ENCODE measurements around the gene MTA1.

The MTA1 gene

GRCh38 chr14:105494606-105494929 lies 74.9 kb downstream of the MTA1 start:
- no peak for DNase-seq (ENCODE audit: low spot score)
- TF ChIP-seq, protein P1, sequence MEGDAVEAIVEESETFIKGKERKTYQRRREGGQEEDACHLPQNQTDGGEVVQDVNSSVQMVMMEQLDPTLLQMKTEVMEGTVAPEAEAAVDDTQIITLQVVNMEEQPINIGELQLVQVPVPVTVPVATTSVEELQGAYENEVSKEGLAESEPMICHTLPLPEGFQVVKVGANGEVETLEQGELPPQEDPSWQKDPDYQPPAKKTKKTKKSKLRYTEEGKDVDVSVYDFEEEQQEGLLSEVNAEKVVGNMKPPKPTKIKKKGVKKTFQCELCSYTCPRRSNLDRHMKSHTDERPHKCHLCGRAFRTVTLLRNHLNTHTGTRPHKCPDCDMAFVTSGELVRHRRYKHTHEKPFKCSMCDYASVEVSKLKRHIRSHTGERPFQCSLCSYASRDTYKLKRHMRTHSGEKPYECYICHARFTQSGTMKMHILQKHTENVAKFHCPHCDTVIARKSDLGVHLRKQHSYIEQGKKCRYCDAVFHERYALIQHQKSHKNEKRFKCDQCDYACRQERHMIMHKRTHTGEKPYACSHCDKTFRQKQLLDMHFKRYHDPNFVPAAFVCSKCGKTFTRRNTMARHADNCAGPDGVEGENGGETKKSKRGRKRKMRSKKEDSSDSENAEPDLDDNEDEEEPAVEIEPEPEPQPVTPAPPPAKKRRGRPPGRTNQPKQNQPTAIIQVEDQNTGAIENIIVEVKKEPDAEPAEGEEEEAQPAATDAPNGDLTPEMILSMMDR (IDR thresholded peaks at IDR 0.05; ENCODE audit: borderline replicate concordance, control extremely low read depth, extremely low read depth, insufficient read depth, missing control alignments), result no peak
- in situ Hi-C loops (cut with MboI; ENCODE audit: low sequenced_read_pairs, unreplicated experiment), result no loop called here

DNA sequence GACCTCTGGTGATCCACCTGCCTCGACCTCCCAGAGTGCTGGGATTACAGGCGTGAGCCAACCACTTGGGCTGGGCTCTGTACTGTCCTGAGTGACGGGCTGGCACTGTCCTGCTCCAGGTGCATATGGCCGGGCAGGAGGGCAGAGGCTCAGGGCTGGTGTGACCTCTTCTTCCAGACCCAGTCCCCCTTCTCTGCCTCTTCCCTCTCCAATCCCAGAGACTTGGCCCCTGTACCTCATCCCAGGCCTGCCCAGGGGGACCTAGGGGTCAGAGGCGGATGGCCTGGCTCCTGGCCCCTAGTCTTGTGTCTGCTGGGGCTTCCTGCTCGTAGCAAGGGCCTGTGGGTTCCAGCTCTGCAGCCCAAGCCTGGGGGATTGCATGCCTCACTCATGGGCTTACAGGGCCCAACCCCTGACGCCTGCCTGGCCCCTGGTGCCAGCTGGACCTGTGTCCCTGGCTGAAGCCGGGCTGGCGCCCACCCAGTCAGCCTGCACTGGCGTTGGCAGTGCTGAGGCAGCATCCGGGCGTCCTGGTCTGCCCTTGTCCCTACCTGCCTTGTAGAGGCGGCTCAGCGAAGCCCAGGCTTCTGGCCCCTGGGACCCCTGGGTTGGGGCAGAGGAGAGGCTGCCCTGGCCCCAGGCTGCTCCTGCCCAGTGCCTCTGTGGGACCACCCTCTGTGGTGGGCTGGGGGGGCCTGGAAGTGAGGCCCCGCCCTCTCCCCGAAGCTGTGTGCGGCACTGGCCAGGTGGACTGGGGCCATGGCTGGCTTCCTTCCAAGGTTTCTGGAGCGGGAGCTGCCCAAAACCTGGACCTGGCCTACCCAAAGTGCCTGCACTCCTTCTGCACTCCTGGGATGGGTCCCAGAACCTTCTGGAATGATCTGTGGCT lies 75.7 kb downstream of the MTA1 start:
- TF ChIP-seq, protein P1 (IDR thresholded peaks at IDR 0.05; ENCODE audit: borderline replicate concordance, control extremely low read depth, extremely low read depth, insufficient read depth, missing control alignments), result no peak
- in situ Hi-C loops (cut with MboI; ENCODE audit: low sequenced_read_pairs, unreplicated experiment), result no loop called here
- DNase-seq (ENCODE audit: low spot score), result no peak

GRCh38 chr14:105495990-105496830 lies 76.6 kb downstream of the MTA1 start:
- TF ChIP-seq, protein P1 (IDR thresholded peaks at IDR 0.05; ENCODE audit: borderline replicate concordance, control extremely low read depth, extremely low read depth, insufficient read depth, missing control alignments), result no peak
- in situ Hi-C loops (cut with MboI; ENCODE audit: low sequenced_read_pairs, unreplicated experiment), result no loop called here

GRCh38 chr14:105496831-105497591 lies 77.4 kb downstream of the MTA1 start:
- no peak for DNase-seq (ENCODE audit: low spot score)
- TF ChIP-seq, protein P1 (IDR thresholded peaks at IDR 0.05; ENCODE audit: borderline replicate concordance, control extremely low read depth, extremely low read depth, insufficient read depth, missing control alignments), result no peak
- in situ Hi-C loops (cut with MboI; ENCODE audit: low sequenced_read_pairs, unreplicated experiment), result no loop called here

More at GRCh38 chr14:105495990-105496830, 76.6 kb downstream of the MTA1 start:
- no peak for DNase-seq (ENCODE audit: low spot score)

DNA sequence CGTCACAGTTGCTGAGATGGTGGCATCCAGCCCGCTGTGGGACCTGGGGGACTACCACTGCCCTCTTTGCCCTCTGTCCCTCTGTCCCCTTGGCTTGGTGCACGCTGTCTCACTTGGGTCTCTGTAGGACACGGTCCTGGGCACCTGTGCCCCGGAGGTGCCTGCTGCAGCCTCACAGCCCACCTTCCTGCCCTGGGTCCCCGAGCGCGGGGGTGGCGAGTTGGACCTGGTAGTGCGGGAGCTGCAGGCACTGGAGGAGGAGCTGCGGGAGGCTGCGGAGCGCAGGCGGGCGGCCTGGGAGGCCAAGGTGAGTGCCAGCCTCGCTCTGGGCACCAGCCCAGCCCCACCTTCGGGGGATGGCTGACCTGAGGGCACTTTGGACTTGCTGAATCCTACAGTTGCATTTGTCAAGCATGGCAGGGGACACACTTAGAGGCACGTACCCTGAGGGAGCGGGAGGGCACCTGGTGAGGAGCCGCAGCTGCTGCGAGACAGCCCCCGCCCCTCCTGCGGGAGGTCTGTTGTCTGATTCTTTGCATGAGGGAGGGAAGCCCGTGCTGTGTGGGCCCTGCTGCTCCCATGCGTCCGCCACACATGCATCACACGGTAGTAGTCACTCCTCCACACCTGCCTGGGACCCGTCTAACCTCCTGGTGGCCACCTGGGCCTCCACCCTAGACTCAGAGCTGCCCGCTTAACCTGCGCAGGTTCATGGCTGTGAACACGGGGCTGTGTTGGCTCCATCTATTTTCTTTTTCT lies 78.2 kb downstream of the MTA1 start:
- in situ Hi-C loops (cut with MboI; ENCODE audit: low sequenced_read_pairs, unreplicated experiment), result no loop called here
- TF ChIP-seq, protein P1 (IDR thresholded peaks at IDR 0.05; ENCODE audit: borderline replicate concordance, control extremely low read depth, extremely low read depth, insufficient read depth, missing control alignments), result no peak
- DNase-seq (ENCODE audit: low spot score), result no peak
